NOMO-1 treated with DMSO at 0.1 percent for 48 hours (cell line): Measurements from ENCODE around the gene GSTT2B.
"Not testable (repeated sequence)": the region's sequence is repeated elsewhere in the genome, so short reads cannot be mapped to it uniquely, and the experiment has no call there.

Source experiments
- DNase-seq: peaks from one replicate; lab custom pipeline; 2025; ENCODE audit not compliant: unreplicated experiment; lab: John Stamatoyannopoulos, UW

The GSTT2B gene, protein sequence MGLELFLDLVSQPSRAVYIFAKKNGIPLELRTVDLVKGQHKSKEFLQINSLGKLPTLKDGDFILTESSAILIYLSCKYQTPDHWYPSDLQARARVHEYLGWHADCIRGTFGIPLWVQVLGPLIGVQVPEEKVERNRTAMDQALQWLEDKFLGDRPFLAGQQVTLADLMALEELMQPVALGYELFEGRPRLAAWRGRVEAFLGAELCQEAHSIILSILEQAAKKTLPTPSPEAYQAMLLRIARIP

DNA sequence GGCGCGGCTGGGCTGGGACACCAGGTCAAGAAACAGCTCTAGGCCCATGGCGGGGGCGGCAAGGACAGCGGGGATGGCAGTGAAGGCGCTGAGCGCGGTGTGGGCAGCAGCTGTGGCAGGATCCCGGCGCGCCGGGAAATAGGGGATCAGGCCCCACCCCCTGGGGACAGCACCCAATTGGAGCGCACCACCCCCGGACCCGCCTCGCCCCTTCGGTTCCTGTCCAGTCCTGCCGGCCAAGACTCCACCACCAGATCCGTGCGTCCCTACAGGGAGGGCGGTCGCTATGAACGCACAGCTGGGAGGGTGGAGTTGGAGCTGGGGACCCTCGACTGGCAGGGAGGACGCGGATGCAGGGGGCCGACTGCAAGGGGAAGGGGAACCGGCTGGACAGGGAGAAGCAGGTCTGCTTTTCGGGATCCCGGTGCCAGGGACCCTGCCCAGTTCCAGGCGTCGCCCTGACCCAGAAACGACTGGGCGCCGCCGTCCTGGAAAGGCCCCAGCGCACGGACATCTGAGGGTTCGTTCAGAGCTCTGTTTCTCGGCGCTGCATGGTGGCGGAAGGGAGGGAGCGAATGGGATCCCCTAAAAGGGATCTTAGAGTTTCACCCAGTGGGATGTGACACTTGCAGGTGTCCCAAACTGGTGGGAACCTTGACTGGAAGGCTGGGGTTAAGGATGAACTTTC lies at the start of gene GSTT2B:
TSS of gene GSTT2B (minus strand) at position 112 of the 688 bp plus-strand sequence. CDS start at position 48, 64 bp downstream.
- DNase-seq = not testable (repeated sequence)

DNA sequence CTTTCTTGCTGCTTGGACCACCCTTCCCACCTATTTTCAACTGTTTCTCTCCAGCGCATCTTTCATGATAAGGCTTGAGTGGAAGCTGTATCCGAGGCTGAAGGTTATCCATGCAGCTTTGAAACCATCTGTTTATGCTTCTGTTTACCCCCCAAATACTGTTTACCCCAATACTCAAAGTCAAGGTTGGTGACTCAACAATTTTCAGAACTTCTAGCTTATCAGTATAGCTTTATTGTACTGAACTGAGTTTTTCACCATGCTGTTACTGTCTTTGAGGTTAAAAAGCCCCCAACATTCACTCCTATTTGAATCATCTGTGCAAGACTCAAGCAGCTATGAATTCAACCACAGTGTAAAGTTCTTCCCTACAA lies 49.0 kb upstream of the GSTT2B start:
- DNase-seq = no peak

GRCh38 chr22:24009227-24010017 lies 48.4 kb upstream of the GSTT2B start:
- DNase-seq = no peak

- DNase-seq = no peak
Measured at GRCh38 chr22:24008381-24009226, 47.6 kb upstream of the GSTT2B start.

GRCh38 chr22:24008022-24008283 lies 47.0 kb upstream of the GSTT2B start:
- DNase-seq = no peak

DNA sequence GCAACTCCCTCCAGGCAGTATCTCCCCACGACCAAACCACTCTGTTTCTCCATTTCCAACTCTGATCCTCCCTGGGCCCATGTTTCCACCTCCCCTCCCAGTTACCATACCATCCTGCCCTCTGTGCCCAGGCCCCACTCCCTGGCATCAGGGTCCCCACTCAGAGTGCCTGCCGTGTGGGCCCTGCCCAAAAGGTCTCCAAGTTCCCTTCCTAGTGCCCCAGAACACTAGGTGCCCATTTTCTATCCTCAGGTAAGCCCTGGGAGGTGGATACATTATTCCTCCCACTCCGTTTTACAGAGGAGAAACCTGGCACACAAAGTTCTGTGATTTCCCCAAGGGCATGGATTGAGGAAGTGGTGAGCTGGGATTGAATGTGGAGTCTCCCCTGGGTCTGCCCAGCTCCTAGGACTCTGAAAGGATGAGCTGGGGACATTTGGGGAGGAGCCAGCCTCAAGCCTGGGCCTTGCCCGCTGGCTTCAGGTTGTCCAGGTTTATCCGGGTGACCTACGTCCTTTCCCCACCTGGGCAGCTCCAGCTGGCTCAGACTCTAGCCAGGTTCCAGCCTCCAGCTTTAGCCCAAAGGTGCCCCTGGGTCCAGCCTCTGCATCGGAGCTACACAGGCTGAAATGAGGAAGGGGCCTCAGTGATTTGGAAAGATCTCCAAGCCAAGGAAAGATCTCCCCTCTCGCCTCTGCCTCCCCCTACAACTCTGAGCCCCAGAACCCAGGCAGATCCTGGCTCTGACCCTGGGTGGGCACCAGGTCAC lies 46.4 kb upstream of the GSTT2B start:
- no peak for DNase-seq

GRCh38 chr22:24006914-24007214 lies 45.9 kb upstream of the GSTT2B start:
- no peak for DNase-seq

DNA sequence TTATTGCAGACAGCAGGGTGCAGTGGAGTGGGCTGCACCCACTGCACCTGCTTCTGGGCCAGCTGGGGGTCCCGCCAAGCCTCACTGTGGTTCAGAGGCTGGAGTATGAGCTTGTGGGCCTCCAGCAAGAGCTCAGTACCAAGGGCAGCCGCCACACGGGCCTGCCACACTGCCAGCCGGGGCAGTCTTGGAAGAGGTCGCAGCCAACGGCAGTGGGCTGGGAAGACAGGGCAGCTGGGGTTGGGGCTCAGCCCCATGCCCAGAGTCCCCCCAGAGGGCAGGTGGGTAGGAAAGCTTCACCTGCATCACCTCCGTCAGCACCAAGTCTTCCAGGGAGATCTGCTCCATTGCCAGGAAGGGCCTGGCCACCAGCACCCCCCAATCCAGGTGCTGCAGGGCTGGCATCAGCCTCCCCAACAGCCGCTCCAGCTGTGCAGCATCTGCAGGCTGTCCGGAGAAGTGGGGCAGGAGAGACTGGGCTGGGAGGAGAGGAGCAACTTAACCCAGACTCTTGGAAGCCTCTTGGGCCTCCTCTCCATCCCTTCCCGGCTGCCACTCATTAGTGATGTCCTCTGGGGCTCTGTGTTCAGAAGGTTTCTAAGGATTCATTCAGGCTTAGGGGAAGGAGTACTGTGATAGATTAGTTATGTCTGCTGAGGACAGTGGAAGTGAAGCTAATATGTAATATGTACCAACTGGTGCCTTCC lies 45.4 kb upstream of the GSTT2B start:
- no peak for DNase-seq

DNA sequence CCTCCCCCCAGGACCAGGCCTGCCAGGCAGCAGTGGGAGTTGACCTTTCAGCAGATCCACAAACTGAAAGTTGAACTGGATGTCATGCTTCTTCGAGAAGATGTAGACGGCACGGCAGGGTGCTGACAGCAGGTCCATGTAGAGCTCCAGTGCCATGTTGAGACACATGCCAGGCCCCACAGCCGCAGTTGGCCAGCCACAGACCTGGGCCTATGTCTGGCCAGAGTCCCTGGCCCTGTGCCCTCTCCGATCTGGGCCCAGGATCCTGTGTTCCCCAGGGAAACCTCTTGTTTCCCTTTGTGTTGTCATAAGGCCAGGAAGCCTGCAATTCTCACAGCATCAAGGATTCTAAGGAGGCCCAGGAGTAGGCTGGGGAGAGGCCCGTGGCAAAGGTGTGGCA lies 44.2 kb upstream of the GSTT2B start, which contains the start of gene GSTT4:
TSS of gene GSTT4 (minus strand) at position 253 of the 400 bp plus-strand sequence. CDS start at position 156, 97 bp downstream.
- DNase-seq = no peak

DNA sequence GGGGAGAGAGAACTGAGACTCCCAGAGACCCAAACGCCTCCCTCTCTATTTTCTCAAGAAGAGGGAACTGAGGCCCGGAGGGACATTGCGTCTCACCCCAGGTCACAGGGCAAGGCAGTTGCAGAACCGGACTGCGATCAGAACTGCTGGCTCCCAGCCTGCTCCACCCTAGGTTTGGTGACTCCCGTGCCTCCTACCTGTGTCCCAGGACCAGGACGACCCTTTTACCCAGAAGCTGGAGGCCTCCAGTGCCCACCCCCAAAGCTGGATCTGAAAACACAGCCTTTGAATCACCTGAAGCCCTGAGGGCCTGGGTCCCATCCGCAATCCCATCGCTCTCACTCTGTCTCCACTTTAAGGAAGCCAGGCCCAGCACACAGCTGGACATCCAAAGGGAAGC lies 42.9 kb upstream of the GSTT2B start:
- no peak for DNase-seq

DNA sequence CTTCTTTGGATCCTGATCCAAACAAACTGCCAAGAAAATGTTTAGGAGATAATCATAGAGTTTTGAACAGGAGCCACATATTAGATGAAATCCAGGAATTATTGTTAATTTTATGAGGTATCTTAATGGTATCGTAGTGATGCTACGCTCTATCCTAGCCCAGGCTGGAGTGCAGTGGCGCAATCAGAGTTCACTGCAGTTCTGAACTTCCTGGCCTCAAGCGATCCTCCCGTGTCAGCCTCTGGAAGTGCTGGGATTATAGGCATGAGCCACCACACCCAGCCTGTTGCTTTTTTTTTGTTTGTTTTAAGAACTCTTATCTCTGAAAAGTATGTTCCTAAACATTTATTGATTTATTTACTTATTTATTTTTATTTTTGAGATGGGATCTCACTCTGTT lies 41.9 kb upstream of the GSTT2B start:
- DNase-seq = no peak

DNA sequence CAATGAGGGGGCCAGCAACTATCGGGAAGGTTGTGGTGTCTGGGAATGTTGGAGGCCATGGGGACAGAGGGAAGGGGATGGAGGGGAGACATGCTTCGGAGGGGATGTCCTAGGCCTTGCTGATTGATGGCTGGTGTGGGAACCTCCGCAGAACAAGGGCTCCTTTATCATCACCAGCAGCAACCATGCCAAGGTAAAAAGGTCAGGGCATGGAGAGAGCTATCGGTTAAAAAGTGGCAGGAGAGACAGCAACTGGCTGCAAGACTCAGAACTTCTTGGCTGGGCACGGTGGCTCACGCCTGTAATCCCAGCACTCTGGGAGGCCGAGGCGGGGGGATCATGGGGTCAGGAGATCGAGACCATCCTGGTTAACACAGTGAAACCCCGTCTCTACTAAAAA lies 41.3 kb upstream of the GSTT2B start:
- no peak for DNase-seq

DNA sequence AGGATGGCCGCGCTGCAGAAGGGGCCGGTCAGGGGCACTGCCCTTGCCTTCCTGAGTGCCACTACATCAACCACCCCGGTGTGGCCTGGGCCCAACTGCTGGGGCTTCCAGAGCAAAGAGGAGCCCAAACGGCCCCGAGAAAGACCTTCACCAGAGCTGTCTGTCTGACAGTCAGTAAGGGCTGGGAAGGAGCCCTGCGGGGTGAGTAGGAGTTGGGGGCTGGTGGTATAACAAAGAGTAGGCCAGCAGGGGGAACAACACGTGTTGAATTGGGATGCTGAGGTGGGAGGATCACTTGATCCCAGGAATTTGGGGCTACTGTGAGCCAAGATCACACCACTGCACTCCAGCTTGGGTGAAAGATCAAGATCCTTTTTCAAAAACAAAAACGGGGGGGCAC lies 40.3 kb upstream of the GSTT2B start:
- DNase-seq = no peak

GRCh38 chr22:23999779-24000178 lies 38.8 kb upstream of the GSTT2B start:
- not testable (repeated sequence) for DNase-seq

- no peak for DNase-seq
Measured at GRCh38 chr22:23997092-23997491, 36.1 kb upstream of the GSTT2B start.

DNA sequence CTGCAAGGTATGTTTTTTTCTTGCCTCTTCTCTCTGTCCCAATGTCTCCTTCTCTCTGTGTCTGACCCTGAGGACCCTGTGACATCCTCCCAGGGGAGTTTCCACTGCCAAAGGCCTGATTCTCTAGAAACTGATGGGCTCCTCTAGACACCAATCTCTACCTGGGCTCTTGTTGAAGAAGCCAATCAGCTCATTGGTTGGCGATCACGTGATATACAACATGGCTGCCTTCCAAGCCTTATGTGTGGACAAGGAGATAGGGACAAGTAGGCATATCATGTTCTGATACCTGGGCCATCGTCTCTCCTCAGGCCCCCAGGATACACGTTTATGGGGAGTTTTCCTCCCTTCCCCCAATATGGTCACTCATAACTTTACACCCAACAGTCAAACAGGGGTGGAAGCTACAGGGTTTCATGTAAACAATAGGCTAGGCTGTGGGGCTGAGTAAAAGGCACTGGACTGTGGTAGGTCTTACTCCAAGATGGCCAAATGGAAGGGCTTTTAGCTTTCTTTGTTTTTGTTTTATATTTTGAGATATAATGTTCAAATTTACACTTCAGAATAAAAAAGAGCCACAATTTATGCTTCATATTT lies 32.7 kb upstream of the GSTT2B start:
- DNase-seq = not testable (repeated sequence)

DNA sequence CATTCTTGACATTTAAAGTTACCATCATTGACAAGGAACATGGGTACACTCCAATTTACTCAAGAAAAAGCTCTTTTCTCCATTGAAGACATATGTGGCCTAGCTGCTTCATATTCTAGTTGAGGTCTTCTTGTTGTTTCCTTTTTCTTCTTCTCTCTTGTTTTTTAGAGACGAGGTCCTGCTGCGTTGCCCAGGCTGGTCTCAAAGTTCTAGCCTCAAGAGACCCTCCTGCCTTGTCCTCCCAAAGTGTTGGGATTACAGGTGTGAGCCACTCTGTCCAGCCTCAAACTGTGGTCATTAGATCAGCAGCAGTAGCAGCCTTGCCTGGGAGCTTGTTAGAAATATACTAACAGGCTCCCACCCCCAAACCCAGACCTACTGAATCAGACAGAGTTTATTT lies 32.1 kb upstream of the GSTT2B start:
- not testable (repeated sequence) for DNase-seq

GRCh38 chr22:23989583-23990244 lies 28.7 kb upstream of the GSTT2B start:
- DNase-seq = not testable (repeated sequence)

- not testable (repeated sequence) for DNase-seq
Measured at GRCh38 chr22:23986538-23987178, 25.7 kb upstream of the GSTT2B start.
